Lower leg skin (tissue), 3 donors: ENCODE results near the gene CKM.

ENCODE experiments used
- POLR2A ChIP-seq, 2 donors: fragments of 450-650 bp; IDR thresholded peaks; one replicate each; pipeline ENCODE4 v1.6.1; 2016 to 2017; ENCODE audit warnings: antibody characterized with exemption in 2 of 2, mild to moderate bottlenecking in 1 of 2, moderate library complexity in 1 of 2
- TF ChIP-seq, protein P1 (sequence below), 3 donors: fragments of 450-650 bp; IDR thresholded peaks; one replicate each; pipeline ENCODE4 v1.5.1; 2016; ENCODE audit warnings: antibody characterized with exemption in 3 of 3, mild to moderate bottlenecking in 3 of 3, moderate library complexity in 2 of 3

DNA sequence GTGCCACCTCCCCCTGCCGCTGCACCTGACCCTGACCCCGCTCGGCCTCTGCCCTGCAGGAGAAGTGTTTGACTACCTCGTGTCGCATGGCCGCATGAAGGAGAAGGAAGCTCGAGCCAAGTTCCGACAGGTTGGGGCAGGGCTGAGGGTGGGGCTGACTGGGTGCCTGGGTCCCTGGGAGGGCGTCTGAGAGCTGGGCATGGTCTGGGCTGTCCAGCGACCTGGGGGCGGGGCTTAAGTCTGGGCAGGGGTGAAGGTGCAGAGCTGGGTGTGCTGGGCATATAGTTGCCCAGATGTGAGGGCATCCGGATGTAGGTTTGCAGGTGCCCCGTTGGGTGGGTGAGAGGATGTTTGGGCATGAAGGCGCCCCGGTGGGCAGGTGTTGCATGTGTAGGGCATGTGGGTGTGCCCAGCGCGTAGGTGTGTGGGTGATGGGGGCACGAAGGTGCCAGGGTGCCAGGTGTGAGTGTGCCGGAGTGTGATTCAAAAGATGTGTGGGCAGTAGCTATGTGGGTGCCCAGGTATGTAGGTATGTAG lies 57.8 kb downstream of the CKM start:
- TF ChIP-seq, protein P1, sequence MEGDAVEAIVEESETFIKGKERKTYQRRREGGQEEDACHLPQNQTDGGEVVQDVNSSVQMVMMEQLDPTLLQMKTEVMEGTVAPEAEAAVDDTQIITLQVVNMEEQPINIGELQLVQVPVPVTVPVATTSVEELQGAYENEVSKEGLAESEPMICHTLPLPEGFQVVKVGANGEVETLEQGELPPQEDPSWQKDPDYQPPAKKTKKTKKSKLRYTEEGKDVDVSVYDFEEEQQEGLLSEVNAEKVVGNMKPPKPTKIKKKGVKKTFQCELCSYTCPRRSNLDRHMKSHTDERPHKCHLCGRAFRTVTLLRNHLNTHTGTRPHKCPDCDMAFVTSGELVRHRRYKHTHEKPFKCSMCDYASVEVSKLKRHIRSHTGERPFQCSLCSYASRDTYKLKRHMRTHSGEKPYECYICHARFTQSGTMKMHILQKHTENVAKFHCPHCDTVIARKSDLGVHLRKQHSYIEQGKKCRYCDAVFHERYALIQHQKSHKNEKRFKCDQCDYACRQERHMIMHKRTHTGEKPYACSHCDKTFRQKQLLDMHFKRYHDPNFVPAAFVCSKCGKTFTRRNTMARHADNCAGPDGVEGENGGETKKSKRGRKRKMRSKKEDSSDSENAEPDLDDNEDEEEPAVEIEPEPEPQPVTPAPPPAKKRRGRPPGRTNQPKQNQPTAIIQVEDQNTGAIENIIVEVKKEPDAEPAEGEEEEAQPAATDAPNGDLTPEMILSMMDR (IDR thresholded peaks at IDR 0.05) = no peak
- TF ChIP-seq POLR2A (IDR thresholded peaks at IDR 0.05) = no peak
